ENCODE measurements around the gene TNRC6A.
"Not testable (repeated sequence)": the region's sequence is repeated elsewhere in the genome, so short reads cannot be mapped to it uniquely, and the experiment has no call there.

The TNRC6A gene

GRCh38 chr16:24761526-24761925 is 32.1 kb downstream of the TNRC6A start:
- no peak for DNase-seq

- no peak for DNase-seq
Observed at GRCh38 chr16:24764916-24765315, 35.5 kb downstream of the TNRC6A start.

GRCh38 chr16:24766057-24766456 is 36.6 kb downstream of the TNRC6A start:
- no peak for DNase-seq

DNA sequence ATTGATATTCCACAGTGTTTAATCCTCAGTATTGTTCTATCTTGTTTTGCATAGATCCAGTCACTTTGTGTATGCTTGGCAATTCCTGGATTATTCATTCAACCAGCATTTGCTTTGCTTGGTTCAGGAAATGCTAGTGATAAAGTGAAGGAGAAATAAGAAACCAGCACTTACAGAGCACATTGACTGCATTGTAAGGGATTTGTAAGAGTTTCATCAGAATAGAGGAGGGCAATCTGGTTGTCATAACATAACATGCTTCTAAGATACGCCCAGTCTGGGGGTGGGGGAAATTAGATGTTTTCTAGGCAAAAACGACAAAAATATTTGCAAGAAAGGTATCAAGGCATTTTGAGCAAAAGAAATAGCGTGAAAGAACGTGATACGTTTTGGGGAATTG is 40.4 kb downstream of the TNRC6A start:
- DNase-seq = no peak

DNA sequence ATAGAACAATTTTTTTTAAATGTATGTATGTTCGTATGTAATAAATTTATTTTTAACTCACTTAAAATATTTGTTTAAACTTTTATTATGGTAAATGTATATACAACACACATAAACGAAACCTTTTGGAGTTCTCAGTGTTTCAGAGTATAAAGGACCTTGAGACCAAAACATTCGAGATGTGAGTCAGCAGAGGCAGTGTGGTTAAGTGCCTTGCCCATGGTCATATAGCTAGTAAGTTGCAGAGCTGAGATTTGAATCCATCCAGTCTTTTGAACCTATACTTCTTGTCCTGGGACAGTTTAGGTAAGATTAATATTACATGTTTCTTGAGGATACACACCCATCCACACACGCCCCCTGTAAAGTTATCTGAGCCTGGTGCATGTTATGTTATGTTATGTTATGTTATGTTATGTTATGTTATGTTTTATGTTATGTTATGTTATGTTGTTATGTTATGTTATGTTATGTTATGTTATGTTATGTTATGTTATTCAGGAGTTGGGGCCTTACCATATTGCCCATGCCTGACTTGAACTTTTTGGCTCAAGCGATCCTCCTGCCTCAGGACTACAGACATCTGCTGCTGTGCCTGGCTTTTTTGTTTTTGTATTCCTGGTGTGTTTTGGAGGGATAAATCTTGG is 41.8 kb downstream of the TNRC6A start:
- no peak for DNase-seq

DNA sequence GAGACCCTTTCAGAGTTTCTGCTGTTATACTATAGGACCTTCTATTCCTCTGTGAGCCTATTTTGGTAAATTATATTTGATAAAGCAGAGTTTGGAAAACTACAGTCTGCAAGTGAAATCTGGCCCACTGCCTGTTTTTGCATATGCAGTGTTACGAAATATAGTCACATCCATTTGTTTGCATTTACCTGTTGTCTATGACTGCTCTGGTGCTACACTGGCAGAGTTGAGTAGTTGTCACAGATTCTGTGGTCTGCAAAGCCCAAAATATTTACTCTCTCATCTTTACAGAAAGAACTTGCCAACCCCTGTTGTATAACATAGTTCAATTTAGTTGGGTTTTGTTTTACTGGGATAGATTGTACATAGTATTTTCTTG is 42.3 kb downstream of the TNRC6A start:
- DNase-seq = no peak

- no peak for DNase-seq
Observed at GRCh38 chr16:24773771-24774427, 44.4 kb downstream of the TNRC6A start.

- DNase-seq = no peak
Observed at GRCh38 chr16:24774510-24774909, 45.1 kb downstream of the TNRC6A start.

GRCh38 chr16:24775455-24775854 is 46.0 kb downstream of the TNRC6A start:
- no peak for DNase-seq

GRCh38 chr16:24776501-24777220 is 47.2 kb downstream of the TNRC6A start:
- DNase-seq = no peak

DNA sequence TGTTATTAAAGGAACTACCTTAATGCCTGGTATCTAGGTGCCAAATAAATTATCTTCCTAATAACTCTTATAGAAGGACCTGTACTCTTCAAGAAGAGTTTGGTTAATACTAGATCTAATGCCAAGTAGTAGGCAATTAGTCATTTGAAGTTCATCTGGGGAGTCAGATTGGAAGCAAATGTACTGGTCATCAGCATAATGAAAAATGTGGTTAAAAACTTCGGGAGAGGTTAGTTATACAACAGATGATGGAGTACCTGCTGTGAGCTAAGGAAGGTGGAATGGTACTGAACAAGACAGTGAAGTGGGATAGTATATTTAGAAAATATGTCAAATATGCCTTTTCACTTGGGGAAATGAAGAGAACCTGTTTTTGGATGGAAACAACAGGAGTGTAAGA is 49.2 kb downstream of the TNRC6A start:
- DNase-seq = no peak

- no peak for DNase-seq
Observed at GRCh38 chr16:24781256-24781655, 51.8 kb downstream of the TNRC6A start.

DNA sequence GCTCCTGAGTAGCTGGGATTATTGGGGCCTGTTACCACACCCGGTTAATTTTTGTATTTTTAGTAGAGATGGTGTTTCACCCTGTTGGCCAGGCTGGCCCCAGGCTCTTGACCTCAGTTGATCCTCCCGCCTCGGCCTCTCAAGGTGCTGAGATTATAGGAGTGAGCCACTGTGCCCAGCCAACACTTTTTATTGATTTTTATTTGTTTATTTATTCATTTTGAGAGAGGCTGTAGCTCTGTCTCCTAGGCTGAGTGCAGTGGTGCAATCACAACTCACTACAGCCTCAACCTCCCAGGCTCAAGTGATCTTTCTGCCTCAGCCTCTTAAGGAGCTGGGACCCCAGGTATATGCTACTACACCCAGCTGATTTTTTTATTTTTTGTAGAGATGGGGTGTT is 54.7 kb downstream of the TNRC6A start:
- DNase-seq = no peak

DNA sequence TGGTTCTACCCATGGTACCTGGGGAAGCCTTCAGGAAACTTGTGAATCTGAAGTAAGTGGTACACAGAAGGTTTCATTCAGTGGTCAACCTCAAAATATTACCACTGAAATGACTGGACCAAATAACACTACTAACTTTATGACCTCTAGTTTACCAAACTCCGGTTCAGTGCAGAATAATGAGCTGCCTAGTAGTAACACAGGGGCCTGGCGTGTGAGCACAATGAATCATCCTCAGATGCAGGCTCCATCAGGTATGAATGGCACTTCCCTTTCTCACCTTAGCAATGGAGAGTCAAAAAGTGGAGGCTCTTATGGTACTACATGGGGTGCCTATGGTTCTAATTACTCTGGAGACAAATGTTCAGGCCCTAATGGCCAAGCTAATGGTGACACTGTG is 60.4 kb downstream of the TNRC6A start:
- DNase-seq = no peak

GRCh38 chr16:24800586-24800985 is 71.1 kb downstream of the TNRC6A start:
- no peak for DNase-seq

- DNase-seq = no peak
Observed at GRCh38 chr16:24801761-24802302, 72.4 kb downstream of the TNRC6A start.

GRCh38 chr16:24805484-24805883 is 76.0 kb downstream of the TNRC6A start:
- DNase-seq = no peak

- no peak for DNase-seq
Observed at GRCh38 chr16:24807301-24807700, 77.8 kb downstream of the TNRC6A start.

DNA sequence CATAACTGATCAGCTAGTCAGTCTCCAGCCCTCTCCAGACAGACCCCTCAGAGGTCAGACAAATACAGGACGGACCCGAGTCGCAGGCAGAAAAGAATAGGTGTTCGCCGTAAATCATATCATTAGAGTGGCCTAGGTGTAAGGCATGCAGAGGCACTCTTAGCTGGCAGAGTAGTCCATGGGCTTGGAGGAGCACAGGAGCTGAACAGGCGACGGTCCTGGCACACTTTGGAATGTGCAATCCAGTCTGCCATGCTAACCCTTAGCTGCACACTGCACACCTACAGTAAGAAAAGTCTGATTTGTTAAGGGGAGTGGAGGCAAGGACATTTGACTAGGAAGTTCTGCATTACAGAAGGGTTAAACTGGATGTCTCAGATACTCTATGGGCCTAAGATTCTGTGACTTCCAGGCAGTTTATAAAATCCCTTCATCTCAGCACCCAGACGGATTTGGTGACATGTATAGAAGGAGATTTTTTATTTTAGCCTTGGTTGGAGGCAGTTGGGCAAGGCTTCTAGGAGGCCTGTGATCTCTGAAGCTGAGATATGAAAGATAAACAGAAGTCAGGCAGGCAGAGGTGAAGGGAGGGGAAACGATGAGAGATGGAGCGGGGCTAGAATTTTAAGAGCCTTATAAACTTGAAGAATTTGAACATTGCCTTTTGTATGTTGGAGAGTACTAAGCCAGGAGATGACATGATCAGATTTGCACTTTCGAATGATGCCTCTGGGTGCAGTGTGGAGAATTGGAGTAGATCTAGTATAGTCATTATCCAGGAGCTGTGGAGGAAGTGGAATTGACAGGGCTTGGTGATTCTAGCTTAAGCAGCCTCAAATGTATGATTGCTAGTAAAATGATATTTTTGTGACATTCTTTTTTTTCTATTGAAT is 81.7 kb downstream of the TNRC6A start:
- DNase-seq = no peak

DNA sequence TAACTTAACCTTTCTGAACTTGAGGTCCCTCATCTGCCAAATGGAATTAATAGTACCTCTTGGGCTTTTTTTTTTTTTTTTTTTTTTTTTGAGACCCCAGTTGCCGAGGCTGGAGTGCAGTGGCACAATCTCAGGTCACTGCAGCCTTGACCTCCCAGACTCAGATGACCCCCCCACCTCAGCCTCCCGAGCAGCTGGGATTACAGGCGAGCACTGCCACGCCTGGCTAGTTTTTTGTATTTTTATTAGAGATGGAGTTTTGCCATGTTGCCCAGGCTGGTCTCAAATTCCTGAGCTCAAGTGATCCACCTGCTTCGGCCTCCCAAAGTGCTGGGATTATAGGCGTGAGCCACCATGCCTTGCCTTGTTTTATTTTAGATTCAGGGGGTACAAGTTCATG is 83.4 kb downstream of the TNRC6A start:
- DNase-seq = not testable (repeated sequence)

DNA sequence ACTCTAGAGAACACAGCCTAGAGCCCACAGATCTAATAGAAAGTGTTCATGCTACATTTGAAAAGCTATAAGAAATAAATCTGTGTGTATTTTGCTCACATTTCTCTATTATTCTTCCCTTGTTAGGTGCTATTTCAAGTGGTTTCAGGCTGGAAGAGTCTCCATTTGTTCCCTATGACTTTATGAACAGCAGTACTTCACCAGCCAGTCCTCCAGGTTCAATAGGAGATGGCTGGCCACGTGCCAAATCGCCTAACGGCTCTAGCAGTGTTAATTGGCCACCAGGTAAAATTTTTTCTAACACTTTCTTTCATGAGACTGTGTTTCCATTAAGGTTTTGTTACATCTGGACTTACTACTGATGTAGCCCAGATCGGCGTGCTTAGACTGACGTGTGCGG is 85.6 kb downstream of the TNRC6A start:
- DNase-seq = no peak

GRCh38 chr16:24816688-24817087 is 87.2 kb downstream of the TNRC6A start:
- no peak for DNase-seq

- no peak for DNase-seq
Observed at GRCh38 chr16:24819462-24820040, 90.1 kb downstream of the TNRC6A start.

Data from stimulated activated naive CD4-positive, alpha-beta T cell treated with Interleukin-2 at 50 U/mL for 16 hours (primary cell).